Measurements from ENCODE around the gene KIF3A. TPM values are rescaled to one million over a fixed set of nuclear protein-coding genes. Genes with fewer than 3 reads are reported as not detected.

KIF3A gene
- total RNA-seq, 1 experiment from 2014 or later = 15.2 TPM

GRCh38 chr5:132768485-132768868 is 31.1 kb upstream of the KIF3A start:
- Histone ChIP-seq H3K4me2 (no peak overlapping the region), H3K4me1 (replicated peaks; ENCODE audit: insufficient read depth) (no peaks in the 10 kb centered on the region), H3K27me3 (ENCODE audit: insufficient read depth, low read depth) (no peaks in the 10 kb centered on the region), H3K79me2 (ENCODE audit: low read depth) (no peaks in the 10 kb centered on the region), H2AFZ (no peak overlapping the region), H3K9me2 (ENCODE audit: insufficient read depth) (no peaks in the 10 kb centered on the region), H3F3A (ENCODE audit: insufficient read depth, low read depth) (no peaks in the 10 kb centered on the region), H3K4me3 (no peak overlapping the region), H3K36me3 (ENCODE audit: low read depth) (no peaks in the 10 kb centered on the region), H3K9me3 (ENCODE audit: insufficient read depth, low read depth) (no peaks in the 10 kb centered on the region), H3K27ac (no peak overlapping the region), H4K20me1 (ENCODE audit: insufficient read depth) (no peaks in the 10 kb centered on the region)
- intact Hi-C loops (cut with micrococcal nuclease; ENCODE audit: unreplicated experiment) = no loop called here
- TF ChIP-seq EZH2 (IDR thresholded peaks at IDR 0.05; ENCODE audit: low read depth) (no peak), CTCF (conservative IDR thresholded peaks at IDR 0.05) (no peak)
- ChIA-PET CTCF (interaction anchor here (0.7 kb wide), 1 partner anchor 52 kb away, joined by 6 read pairs; no protein-coding TSS in a partner anchor), POLR2A (ENCODE audit: unreplicated experiment) (no interaction called here)
- no TSS peak for BruUV-seq (replicated peaks)
- no peak for DNase-seq

- no TSS peak for BruUV-seq (replicated peaks)
- intact Hi-C loops (cut with micrococcal nuclease; ENCODE audit: unreplicated experiment) = no loop called here
- no peak for DNase-seq
- no peaks in the 10 kb centered on the region for H3F3A ChIP-seq (ENCODE audit: insufficient read depth, low read depth)
- H3K27ac ChIP-seq = no peak overlapping the region
- TF ChIP-seq EZH2 (IDR thresholded peaks at IDR 0.05; ENCODE audit: low read depth) (no peak), CTCF (conservative IDR thresholded peaks at IDR 0.05) (no peak)
- no peaks in the 10 kb centered on the region for H3K36me3 ChIP-seq (ENCODE audit: low read depth)
- H3K27me3 ChIP-seq (ENCODE audit: insufficient read depth, low read depth) = no peaks in the 10 kb centered on the region
- POLR2A ChIA-PET (ENCODE audit: unreplicated experiment) = no interaction called here
- no peak overlapping the region for H2AFZ ChIP-seq
- H3K9me3 ChIP-seq (ENCODE audit: insufficient read depth, low read depth) = no peaks in the 10 kb centered on the region
- CTCF ChIA-PET = interaction anchor here (0.5 kb wide), 1 partner anchor 52 kb away, joined by 3 read pairs; no protein-coding TSS in a partner anchor
- no peaks in the 10 kb centered on the region for H3K4me1 ChIP-seq (replicated peaks; ENCODE audit: insufficient read depth)
- no peaks in the 10 kb centered on the region for H3K9me2 ChIP-seq (ENCODE audit: insufficient read depth)
- H3K4me3 ChIP-seq = no peak overlapping the region
- H4K20me1 ChIP-seq (ENCODE audit: insufficient read depth) = no peaks in the 10 kb centered on the region
- H3K4me2 ChIP-seq = no peak overlapping the region
- H3K79me2 ChIP-seq (ENCODE audit: low read depth) = no peaks in the 10 kb centered on the region
Observed at GRCh38 chr5:132767150-132767549, 29.8 kb upstream of the KIF3A start.

GRCh38 chr5:132766806-132767055 is 29.4 kb upstream of the KIF3A start:
- H3F3A ChIP-seq (ENCODE audit: insufficient read depth, low read depth) = no peaks in the 10 kb centered on the region
- CTCF ChIA-PET = interaction anchor here (0.5 kb wide), 1 partner anchor 52 kb away, joined by 3 read pairs; no protein-coding TSS in a partner anchor
- H3K4me1 ChIP-seq (replicated peaks; ENCODE audit: insufficient read depth) = no peaks in the 10 kb centered on the region
- no peaks in the 10 kb centered on the region for H3K36me3 ChIP-seq (ENCODE audit: low read depth)
- H3K4me3 ChIP-seq = no peak overlapping the region
- H3K4me2 ChIP-seq = no peak overlapping the region
- no peak for DNase-seq
- intact Hi-C loops (cut with micrococcal nuclease; ENCODE audit: unreplicated experiment) = no loop called here
- H3K79me2 ChIP-seq (ENCODE audit: low read depth) = no peaks in the 10 kb centered on the region
- POLR2A ChIA-PET (ENCODE audit: unreplicated experiment) = no interaction called here
- H3K27me3 ChIP-seq (ENCODE audit: insufficient read depth, low read depth) = no peaks in the 10 kb centered on the region
- H3K27ac ChIP-seq = no peak overlapping the region
- TF ChIP-seq CTCF (conservative IDR thresholded peaks at IDR 0.05) = no peak
- TF ChIP-seq EZH2 (IDR thresholded peaks at IDR 0.05; ENCODE audit: low read depth) = no peak
- H3K9me2 ChIP-seq (ENCODE audit: insufficient read depth) = no peaks in the 10 kb centered on the region
- H2AFZ ChIP-seq = no peak overlapping the region
- H4K20me1 ChIP-seq (ENCODE audit: insufficient read depth) = no peaks in the 10 kb centered on the region
- BruUV-seq (replicated peaks) = no TSS peak
- no peaks in the 10 kb centered on the region for H3K9me3 ChIP-seq (ENCODE audit: insufficient read depth, low read depth)

All from PC-9 (cell line).